Neural progenitor cell (in vitro differentiated cells): ENCODE results near the gene FRY.

ENCODE experiments used
- EZH2 ChIP-seq: fragments of 200-600 bp; sonication (generic); IDR thresholded peaks from 2 replicates; pipeline ENCODE4 v1.6.1; 2017; ENCODE audit warnings: antibody characterized with exemption, mild to moderate bottlenecking, moderate library complexity
- TF ChIP-seq, protein P1 (sequence below): fragments of 200-600 bp; sonication (generic); IDR thresholded peaks from 2 replicates; pipeline ENCODE4 v1.5.1; 2017; ENCODE audit warnings: antibody characterized with exemption, mild to moderate bottlenecking

DNA sequence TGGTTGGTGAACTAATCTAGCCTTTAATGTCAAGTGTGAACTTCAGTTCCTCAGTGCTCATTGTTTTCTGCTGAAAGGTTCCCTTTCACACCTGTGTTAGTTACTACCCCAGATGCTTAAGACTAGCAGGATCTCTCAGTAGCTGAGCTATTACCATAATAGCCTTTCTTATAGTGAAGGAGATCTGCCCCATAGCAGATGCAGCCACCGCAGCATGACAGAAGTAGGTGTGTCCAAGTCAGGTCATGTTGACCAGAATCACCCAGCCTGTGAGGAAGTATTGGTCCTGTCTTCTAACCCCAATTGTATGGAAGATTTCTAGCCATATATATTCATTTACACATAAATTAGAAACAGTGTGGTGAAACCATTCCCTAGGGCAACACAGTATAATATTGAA lies 246.3 kb downstream of the FRY start:
- TF ChIP-seq, protein P1, sequence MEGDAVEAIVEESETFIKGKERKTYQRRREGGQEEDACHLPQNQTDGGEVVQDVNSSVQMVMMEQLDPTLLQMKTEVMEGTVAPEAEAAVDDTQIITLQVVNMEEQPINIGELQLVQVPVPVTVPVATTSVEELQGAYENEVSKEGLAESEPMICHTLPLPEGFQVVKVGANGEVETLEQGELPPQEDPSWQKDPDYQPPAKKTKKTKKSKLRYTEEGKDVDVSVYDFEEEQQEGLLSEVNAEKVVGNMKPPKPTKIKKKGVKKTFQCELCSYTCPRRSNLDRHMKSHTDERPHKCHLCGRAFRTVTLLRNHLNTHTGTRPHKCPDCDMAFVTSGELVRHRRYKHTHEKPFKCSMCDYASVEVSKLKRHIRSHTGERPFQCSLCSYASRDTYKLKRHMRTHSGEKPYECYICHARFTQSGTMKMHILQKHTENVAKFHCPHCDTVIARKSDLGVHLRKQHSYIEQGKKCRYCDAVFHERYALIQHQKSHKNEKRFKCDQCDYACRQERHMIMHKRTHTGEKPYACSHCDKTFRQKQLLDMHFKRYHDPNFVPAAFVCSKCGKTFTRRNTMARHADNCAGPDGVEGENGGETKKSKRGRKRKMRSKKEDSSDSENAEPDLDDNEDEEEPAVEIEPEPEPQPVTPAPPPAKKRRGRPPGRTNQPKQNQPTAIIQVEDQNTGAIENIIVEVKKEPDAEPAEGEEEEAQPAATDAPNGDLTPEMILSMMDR, result no peak
- TF ChIP-seq EZH2, result no peak
